Stimulated activated naive CD4-positive, alpha-beta T cell (primary cell): ENCODE data around the gene KLHL34.
A peak's percentile ranks its signal among the peaks of the same experiment; 100 is the strongest.

Source experiments
- DNase-seq, 6 experiments: peaks; one replicate each; lab custom pipeline; 2025; lab: John Stamatoyannopoulos, UW

The KLHL34 gene

DNA sequence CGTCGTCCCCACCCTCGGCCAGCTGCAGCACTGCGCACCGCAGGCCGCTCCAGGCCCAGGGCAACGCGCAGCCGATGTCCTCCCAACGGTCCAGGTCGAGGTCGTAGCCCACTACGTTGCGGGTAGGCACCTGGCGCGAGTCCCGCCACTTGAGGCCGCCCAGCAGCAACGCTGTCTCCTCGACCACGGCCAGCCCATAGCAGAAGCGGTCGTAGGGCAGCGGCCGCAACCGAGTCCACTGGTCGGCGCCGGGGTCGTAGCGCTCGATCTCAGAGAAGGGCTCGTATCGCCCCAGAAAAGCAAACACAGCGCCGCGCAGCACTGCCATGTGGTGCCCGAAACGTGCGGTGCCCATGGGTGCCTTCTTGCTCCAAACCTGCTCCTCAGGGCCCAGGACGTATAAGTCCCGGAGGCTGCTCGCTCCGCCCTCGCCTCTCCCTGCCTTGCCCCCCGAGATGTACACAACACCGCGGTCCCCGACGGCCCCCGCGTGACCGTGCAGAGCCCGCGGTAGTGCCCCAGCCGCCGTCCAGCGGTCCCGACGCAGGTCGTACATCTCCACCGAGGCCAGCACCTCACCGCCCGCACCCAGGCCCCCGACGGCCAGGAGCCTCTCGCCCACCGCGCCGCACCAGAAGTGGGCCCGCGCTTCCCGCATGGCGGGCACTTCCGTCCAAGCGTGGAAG lies 2.1 kb downstream of the KLHL34 start:
- DNase-seq, result peak in 1 of 6 experiments; percentile 5

GRCh38 chrX:21645886-21646285 lies 12.2 kb downstream of the KLHL34 start:
- DNase-seq, result no peak

GRCh38 chrX:21645431-21645830 lies 12.7 kb downstream of the KLHL34 start:
- no peak for DNase-seq

DNA sequence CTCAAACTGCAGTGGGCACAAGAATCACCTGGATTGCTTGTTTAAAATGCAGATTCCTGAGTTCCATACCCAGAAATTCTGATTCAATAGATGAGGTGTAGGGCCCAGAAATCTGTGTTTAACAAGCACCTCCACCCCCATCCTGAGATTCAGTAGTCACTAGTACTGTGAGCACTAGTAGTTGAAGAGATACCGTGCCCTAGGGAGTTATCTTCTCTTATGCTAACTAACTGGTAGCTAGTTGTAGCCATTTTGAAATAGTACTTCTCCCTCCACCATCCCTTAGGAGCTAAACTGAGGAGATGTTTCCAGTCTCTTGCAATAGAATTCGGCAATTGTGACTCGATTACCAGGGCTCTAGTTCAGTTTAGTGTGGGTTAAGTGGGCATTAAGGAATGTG lies 18.4 kb downstream of the KLHL34 start:
- no peak for DNase-seq

DNA sequence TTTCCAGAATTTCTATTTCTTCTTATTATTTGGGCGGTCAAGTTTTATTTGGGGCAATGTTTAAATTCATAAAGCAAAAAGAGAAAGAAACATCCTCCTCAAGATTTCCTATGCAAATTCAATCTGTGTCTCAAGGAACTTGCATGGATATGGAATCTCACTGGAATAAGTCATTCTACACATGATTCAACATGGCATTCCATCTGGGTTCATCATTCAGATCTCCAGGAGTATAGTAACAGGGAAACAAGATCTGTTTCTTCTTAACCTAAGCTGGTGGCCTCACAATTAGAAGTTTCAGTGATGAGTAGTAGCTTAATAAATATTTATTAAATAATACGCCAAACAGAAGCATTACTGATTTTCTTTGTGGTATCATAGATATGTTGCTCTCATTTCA lies 19.8 kb downstream of the KLHL34 start:
- no peak for DNase-seq

- DNase-seq, result no peak
Measured at GRCh38 chrX:21632027-21632426, 26.1 kb downstream of the KLHL34 start.

- DNase-seq, result no peak
Measured at GRCh38 chrX:21623778-21624501, 34.2 kb downstream of the KLHL34 start.

GRCh38 chrX:21620234-21620633 lies 37.9 kb downstream of the KLHL34 start:
- no peak for DNase-seq

- DNase-seq, result no peak
Measured at GRCh38 chrX:21616386-21616785, 41.7 kb downstream of the KLHL34 start.

- DNase-seq, result no peak
Measured at GRCh38 chrX:21612154-21612553, 46.0 kb downstream of the KLHL34 start.

DNA sequence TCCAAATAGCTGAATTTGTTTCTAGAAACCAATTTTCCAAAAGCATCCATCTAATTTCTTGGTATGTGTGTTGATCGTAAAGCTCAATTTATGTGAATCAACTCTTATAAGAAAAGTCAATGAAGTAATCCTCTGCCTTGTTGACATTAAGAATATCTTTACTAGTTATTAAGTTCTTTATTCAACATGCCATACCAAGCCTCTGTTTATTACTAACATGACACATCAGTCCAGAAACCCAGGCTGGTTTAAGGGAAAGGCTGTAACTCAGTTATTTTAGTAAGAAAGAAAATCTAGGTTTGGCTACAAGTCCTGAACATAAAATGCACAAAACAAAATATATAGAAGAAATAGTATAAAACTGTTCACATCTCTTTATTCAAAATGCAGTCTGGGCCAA lies 48.0 kb downstream of the KLHL34 start:
- DNase-seq, result no peak

GRCh38 chrX:21606002-21606401 lies 52.1 kb downstream of the KLHL34 start:
- DNase-seq, result no peak
